B cell (primary cell): Measurements from ENCODE around the gene GPD1. TPM values are rescaled to one million over a fixed set of nuclear protein-coding genes. Genes with fewer than 3 reads are reported as not detected.

Experiments
- ATAC-seq: fragments of 200-7000 bp; cut with Tn5 transposase; one replicate; pipeline ENCODE4 v1.10.0; 2021; ENCODE audit warnings: low read depth, mild to moderate bottlenecking, moderate number of reproducible peaks, moderate library complexity
- CTCF ChIA-PET: fragments of 350-600 bp; sonication (Branson Sonifier 250); formaldehyde crosslinking; loops from one replicate; lab custom pipeline; 2021; ENCODE audit warnings: antibody characterized with exemption, inconsistent platforms; lab: Charles Lee
- POLR2A ChIA-PET: fragments of 350-600 bp; sonication (Branson Sonifier 250); formaldehyde crosslinking; loops from one replicate; lab custom pipeline; 2021; ENCODE audit warnings: antibody characterized with exemption; lab: Charles Lee
- DNase-seq: peaks from one replicate; pipeline ENCODE4 v3.0.0; 2013
- H2AFZ ChIP-seq: 2 replicates; pipeline ENCODE4 v1.6.1; 2012; ENCODE audit warnings: mild to moderate bottlenecking, low read depth, low read length; ENCODE audit not compliant: insufficient read depth, poor library complexity, severe bottlenecking
- H3K27ac ChIP-seq, 2 donors: 1 replicate in 1 of 2; 2 replicates in 1 of 2; pipeline ENCODE4 v1.5.1; 2012 to 2013; ENCODE audit warnings: low read length in 2 of 2, mild to moderate bottlenecking in 2 of 2, moderate library complexity in 1 of 2
- H3K27me3 ChIP-seq, 4 experiments: fragments of 200-600 bp in 1 of 4; sonication (generic) in 1 of 4; replicated peaks in 1 of 4; 1 replicate in 2 of 4; 2 replicates in 2 of 4; pipeline versions ENCODE4 v1.6.1 to v1.7.0; 2013 to 2016; ENCODE audit warnings: low read length in 3 of 4, mild to moderate bottlenecking in 2 of 4, mixed read lengths in 1 of 4, moderate library complexity in 1 of 4; ENCODE audit not compliant: insufficient read depth in 4 of 4, control insufficient read depth in 3 of 4; ENCODE audit errors: control extremely low read depth in 1 of 4
- H3K36me3 ChIP-seq, 2 experiments: replicated peaks in 1 of 2; 1 replicate in 1 of 2; 2 replicates in 1 of 2; pipeline versions ENCODE4 v1.6.1 to v1.7.1; 2013; ENCODE audit warnings: low read length in 1 of 2; ENCODE audit not compliant: insufficient read depth in 2 of 2, control insufficient read depth in 1 of 2; ENCODE audit errors: control extremely low read depth in 1 of 2, extremely low read depth in 1 of 2
- H3K4me1 ChIP-seq, 2 donors: fragments of 200-600 bp in 1 of 2; sonication (generic) in 1 of 2; 1 replicate in 1 of 2; 2 replicates in 1 of 2; pipeline versions ENCODE4 v1.5.1 to v1.6.1; 2013 to 2017; ENCODE audit warnings: low read length in 2 of 2; ENCODE audit not compliant: control insufficient read depth in 2 of 2, insufficient read depth in 2 of 2
- H3K4me2 ChIP-seq: replicated peaks from 2 replicates; pipeline ENCODE3; 2012; ENCODE audit warnings: mild to moderate bottlenecking, low read depth, low read length; ENCODE audit not compliant: poor library complexity, severe bottlenecking
- H3K4me3 ChIP-seq, 5 experiments: fragments of 200-600 bp in 1 of 5; sonication (generic) in 1 of 5; 1 replicate in 3 of 5; 2 replicates in 2 of 5; pipeline versions ENCODE4 v1.5.1 to v1.7.0; 2011 to 2016; ENCODE audit warnings: low read length in 4 of 5, mild to moderate bottlenecking in 4 of 5, low read depth in 2 of 5, control low read depth in 1 of 5, moderate library complexity in 1 of 5; ENCODE audit not compliant: insufficient read depth in 1 of 5; ENCODE audit errors: control extremely low read depth in 1 of 5, extremely low read depth in 1 of 5
- H3K79me2 ChIP-seq: fragments of 200-600 bp; sonication (generic); one replicate; pipeline ENCODE4 v1.6.0; 2016; ENCODE audit warnings: low read length; ENCODE audit not compliant: control insufficient read depth, insufficient read depth
- H3K9ac ChIP-seq: fragments of 200-600 bp; sonication (generic); 2 replicates; pipeline ENCODE4 v1.6.1; 2017; ENCODE audit warnings: mild to moderate bottlenecking, low read length, moderate library complexity
- H3K9me3 ChIP-seq, 3 donors: one replicate each; pipeline versions ENCODE4 v1.6.1 to v1.7.1; 2013; ENCODE audit warnings: low read length in 2 of 3; ENCODE audit not compliant: control insufficient read depth in 2 of 3, insufficient read depth in 1 of 3; ENCODE audit errors: control extremely low read depth in 1 of 3
- H4K20me1 ChIP-seq: 2 replicates; pipeline ENCODE4 v1.6.0; 2012; ENCODE audit warnings: mild to moderate bottlenecking, low read length; ENCODE audit not compliant: insufficient read depth, control insufficient read depth, poor library complexity, severe bottlenecking
- H3K27ac Mint-ChIP-seq: one replicate; pipeline ENCODE4 v1.8.0; 2021; ENCODE audit warnings: mixed read lengths
- H3K27me3 Mint-ChIP-seq: one replicate; pipeline ENCODE4 v1.8.0; 2021; ENCODE audit warnings: mixed read lengths
- H3K4me1 Mint-ChIP-seq: one replicate; pipeline ENCODE4 v1.8.0; 2021; ENCODE audit warnings: mixed read lengths
- H3K4me3 Mint-ChIP-seq: one replicate; pipeline ENCODE4 v1.8.0; 2021; ENCODE audit warnings: mixed read lengths
- H3K9me3 Mint-ChIP-seq: one replicate; pipeline ENCODE4 v1.8.0; 2022; ENCODE audit warnings: mixed read lengths; ENCODE audit not compliant: insufficient read depth
- EZH2 ChIP-seq: IDR thresholded peaks from 2 replicates; pipeline ENCODE4 v1.6.1; 2012; ENCODE audit warnings: borderline replicate concordance, low read depth, mild to moderate bottlenecking, moderate library complexity, low read length; ENCODE audit not compliant: insufficient read depth, poor library complexity, severe bottlenecking
- WGBS: methylation state at CpG from one replicate; pipeline ENCODE4 v1.1.5; 2013; ENCODE audit warnings: missing lambda C conversion rate; ENCODE audit not compliant: insufficient coverage; 5-methylcytosine and 5-hydroxymethylcytosine counted together
- intact Hi-C: fragments of 100-400 bp; cut with micrococcal nuclease; formaldehyde crosslinking; loops from one replicate; pipeline ENCODE4 v1.10.0; 2022
- polyA plus RNA-seq: library from polyadenylated mRNA; depleted of rRNA; stranded (reverse); fragments of >200 nt; gene quantifications from 2 replicates; pipeline ENCODE4 v1.2.3, GENCODE V29; 2012
- total RNA-seq, 2 donors: library from RNA; stranded (reverse); fragments of 120-200 nt in 1 of 2; gene quantifications; 1 replicate in 1 of 2; 2 replicates in 1 of 2; pipeline versions ENCODE4 v1.2.3 to v1.2.4, GENCODE V29; 2013 to 2022
- TF ChIP-seq, protein P1 (sequence below): fragments of 200-600 bp; IDR thresholded peaks from one replicate; pipeline ENCODE4 v1.8.0; 2022; ENCODE audit warnings: antibody characterized with exemption, mild to moderate bottlenecking

The GPD1 gene
- total and polyA plus RNA-seq, 2 donors (not counting 1 experiment from before 2014, with no cell fraction given) = 0.54 to 1.1 TPM

DNA sequence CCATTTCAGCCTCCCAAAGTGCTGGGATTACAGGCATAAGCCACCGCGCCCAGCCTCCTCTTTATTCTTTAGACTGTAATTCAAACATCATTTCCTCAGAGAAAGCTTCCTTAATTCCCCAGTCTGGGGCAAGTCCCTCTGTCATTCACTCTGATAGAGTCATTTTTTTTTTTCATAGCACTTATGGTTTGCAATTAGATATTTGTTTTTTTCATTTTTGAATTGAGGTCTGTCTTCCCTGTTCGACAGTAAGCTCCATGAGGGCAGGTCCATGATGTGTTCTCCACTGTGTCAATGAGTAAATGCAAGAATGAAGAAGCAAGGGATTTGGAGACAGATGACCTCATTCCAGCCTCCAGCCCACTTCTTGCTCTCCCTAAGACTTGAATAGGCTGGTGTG, 34.3 kb upstream of the GPD1 start:
- Histone ChIP-seq H3K36me3 (no peaks in the 10 kb centered on the region), H3K27ac (no peak overlapping the region), H3K9me3 (no peaks in the 10 kb centered on the region), H2AFZ (no peak overlapping the region), H3K27me3 (peaks cover 0 to 3% (median 0%) of the 10 kb centered on the region in 4 experiments), H3K4me3 (no peak overlapping the region), H3K4me2 (no peak overlapping the region), H3K79me2 (no peaks in the 10 kb centered on the region), H3K4me1 (peaks cover 0 to 5% of the 10 kb centered on the region in 2 donors), H3K9ac (no peak overlapping the region), H4K20me1 (no peaks in the 10 kb centered on the region)
- Mint-ChIP-seq H3K9me3 (no peaks in the 10 kb centered on the region), H3K4me1 (peaks cover 4% of the 10 kb centered on the region), H3K27ac (no peak overlapping the region), H3K4me3 (no peak overlapping the region), H3K27me3 (peaks cover 11% of the 10 kb centered on the region)
- WGBS = 100% methylated on average over 2 of the region's 3 CpGs
- ATAC-seq (no peak), DNase-seq (no peak)
- TF ChIP-seq EZH2 = no peak
- TF ChIP-seq, protein P1, sequence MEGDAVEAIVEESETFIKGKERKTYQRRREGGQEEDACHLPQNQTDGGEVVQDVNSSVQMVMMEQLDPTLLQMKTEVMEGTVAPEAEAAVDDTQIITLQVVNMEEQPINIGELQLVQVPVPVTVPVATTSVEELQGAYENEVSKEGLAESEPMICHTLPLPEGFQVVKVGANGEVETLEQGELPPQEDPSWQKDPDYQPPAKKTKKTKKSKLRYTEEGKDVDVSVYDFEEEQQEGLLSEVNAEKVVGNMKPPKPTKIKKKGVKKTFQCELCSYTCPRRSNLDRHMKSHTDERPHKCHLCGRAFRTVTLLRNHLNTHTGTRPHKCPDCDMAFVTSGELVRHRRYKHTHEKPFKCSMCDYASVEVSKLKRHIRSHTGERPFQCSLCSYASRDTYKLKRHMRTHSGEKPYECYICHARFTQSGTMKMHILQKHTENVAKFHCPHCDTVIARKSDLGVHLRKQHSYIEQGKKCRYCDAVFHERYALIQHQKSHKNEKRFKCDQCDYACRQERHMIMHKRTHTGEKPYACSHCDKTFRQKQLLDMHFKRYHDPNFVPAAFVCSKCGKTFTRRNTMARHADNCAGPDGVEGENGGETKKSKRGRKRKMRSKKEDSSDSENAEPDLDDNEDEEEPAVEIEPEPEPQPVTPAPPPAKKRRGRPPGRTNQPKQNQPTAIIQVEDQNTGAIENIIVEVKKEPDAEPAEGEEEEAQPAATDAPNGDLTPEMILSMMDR = no peak
- ChIA-PET CTCF (interaction anchor here (0.6 to 15.9 kb wide), 15 partner anchors 9 to 213 kb away, joined by 3 to 343 read pairs (median 6); partner anchors contain the start of genes CERS5, LIMA1 and SMARCD1), POLR2A (no interaction called here)
- intact Hi-C loops = no loop called here

DNA sequence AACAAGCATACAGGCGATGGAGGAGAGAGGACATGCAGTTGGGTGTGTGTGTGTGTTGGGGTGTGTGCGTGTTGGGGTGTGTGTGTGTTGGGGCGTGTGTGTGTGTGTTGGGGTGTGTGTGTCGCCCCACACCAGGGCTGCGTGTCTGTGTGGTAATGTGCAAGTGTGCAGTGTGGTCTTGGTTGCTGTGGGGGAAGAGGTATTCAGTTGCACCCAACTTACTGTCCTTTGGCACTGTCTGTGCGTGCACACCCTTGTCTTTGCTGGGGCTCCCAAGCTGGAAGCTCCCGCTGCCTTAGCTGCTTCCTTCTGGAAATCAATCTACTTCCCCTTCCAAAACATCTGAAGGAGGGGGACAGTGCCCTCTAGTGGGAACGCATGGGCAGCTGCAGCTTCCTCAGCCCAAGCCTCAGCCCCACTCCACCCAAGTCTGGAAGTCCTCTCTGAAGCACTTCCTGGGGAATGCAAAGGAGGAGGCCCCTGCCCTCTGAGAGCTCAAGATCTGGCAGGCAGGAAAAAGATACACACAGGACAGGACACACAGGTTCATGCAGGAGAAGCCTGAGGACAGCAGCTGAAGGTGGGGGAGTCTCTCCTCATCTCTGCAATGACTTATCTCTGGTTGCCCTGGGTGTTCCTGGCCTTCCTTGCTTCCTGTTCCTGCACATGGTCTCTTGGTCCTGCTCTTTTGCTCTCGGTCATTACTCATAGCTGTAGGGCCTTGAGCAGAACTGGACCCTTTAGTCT, 33.3 kb upstream of the GPD1 start:
- H3K27me3 Mint-ChIP-seq = peaks cover 9% of the 10 kb centered on the region
- no peak overlapping the region for H3K27ac Mint-ChIP-seq
- H3K4me1 Mint-ChIP-seq = peaks cover 4% of the 10 kb centered on the region
- Histone ChIP-seq H4K20me1 (no peaks in the 10 kb centered on the region), H3K9me3 (no peaks in the 10 kb centered on the region), H3K27ac (no peak overlapping the region), H3K4me3 (no peak overlapping the region), H3K27me3 (no peaks in the 10 kb centered on the region), H3K9ac (no peak overlapping the region), H3K4me1 (peaks cover 0 to 12% of the 10 kb centered on the region in 2 donors), H2AFZ (peak overlapping the region; percentile 47), H3K4me2 (peak overlapping the region; percentile 9), H3K79me2 (no peaks in the 10 kb centered on the region), H3K36me3 (no peaks in the 10 kb centered on the region)
- ATAC-seq (peak; percentile 61), DNase-seq (peak; percentile 80)
- TF ChIP-seq, protein P1 = peak; percentile 90
- no peak for TF ChIP-seq EZH2
- intact Hi-C loops = loop anchor here (1.0 to 2.0 kb wide), 2 partner anchors 32 to 105 kb away; no protein-coding TSS in a partner anchor
- H3K4me3 Mint-ChIP-seq = no peak overlapping the region
- ChIA-PET POLR2A (no interaction called here), CTCF (interaction anchor here (0.7 to 15.9 kb wide), 34 partner anchors 9 to 242 kb away, joined by 3 to 343 read pairs (median 4); partner anchors contain the start of genes CERS5, LIMA1 and SMARCD1)
- no peaks in the 10 kb centered on the region for H3K9me3 Mint-ChIP-seq
- WGBS = 34% methylated on average over 8 of the region's 9 CpGs
